ENCODE measurements around the gene KCTD2. TPM values are rescaled to one million over a fixed set of nuclear protein-coding genes. Genes with fewer than 3 reads are reported as not detected.

The KCTD2 gene
- total and polyA plus RNA-seq, 9 of the 15 experiments (the other 6 are each of a cell fraction or from before 2014, with no cell fraction given), result 1.7 to 32.9 (median 15.8) TPM

- TF ChIP-seq NBN (IDR thresholded peaks at IDR 0.05; ENCODE audit: low read depth) (0 out of 2 replicates have a peak, but pooled peaks have one; percentile 24), TCF15 (CRISPR knock-in tag; IDR thresholded peaks at IDR 0.05) (no peak), MAFG (tag; conservative IDR thresholded peaks at IDR 0.05) (no peak), KDM5B (IDR thresholded peaks at IDR 0.05; ENCODE audit: insufficient replicate concordance, low read depth, low read length) (no peak), COPS2 (conservative IDR thresholded peaks at IDR 0.05) (no peak), MITF (IDR thresholded peaks at IDR 0.05) (no peak), KDM2B (CRISPR knock-in tag; IDR thresholded peaks at IDR 0.05) (0 out of 2 replicates have a peak, but pooled peaks have one; percentile 18), BRCA1 (IDR thresholded peaks at IDR 0.05) (no peak), BRCA1 (CRISPR knock-in tag; IDR thresholded peaks at IDR 0.05) (no peak), TEAD1 (CRISPR knock-in tag; IDR thresholded peaks at IDR 0.05) (no peak; a peak in 1 of 4 replicates), SRSF7 (optimal IDR thresholded peaks at IDR 0.05; ENCODE audit: low read depth, low read length) (no peak), KAT7 (CRISPR knock-in tag; IDR thresholded peaks at IDR 0.05; ENCODE audit: borderline replicate concordance) (no peak), CBFA2T2 (conservative IDR thresholded peaks at IDR 0.05) (0 out of 2 replicates have a peak, but pooled peaks have one; percentile 13), ZNF589 (CRISPR knock-in tag; IDR thresholded peaks at IDR 0.05; ENCODE audit: low read depth) (no peak), TFE3 (CRISPR knock-in tag; IDR thresholded peaks at IDR 0.05) (no peak)
- TF ChIP-seq, protein P1, sequence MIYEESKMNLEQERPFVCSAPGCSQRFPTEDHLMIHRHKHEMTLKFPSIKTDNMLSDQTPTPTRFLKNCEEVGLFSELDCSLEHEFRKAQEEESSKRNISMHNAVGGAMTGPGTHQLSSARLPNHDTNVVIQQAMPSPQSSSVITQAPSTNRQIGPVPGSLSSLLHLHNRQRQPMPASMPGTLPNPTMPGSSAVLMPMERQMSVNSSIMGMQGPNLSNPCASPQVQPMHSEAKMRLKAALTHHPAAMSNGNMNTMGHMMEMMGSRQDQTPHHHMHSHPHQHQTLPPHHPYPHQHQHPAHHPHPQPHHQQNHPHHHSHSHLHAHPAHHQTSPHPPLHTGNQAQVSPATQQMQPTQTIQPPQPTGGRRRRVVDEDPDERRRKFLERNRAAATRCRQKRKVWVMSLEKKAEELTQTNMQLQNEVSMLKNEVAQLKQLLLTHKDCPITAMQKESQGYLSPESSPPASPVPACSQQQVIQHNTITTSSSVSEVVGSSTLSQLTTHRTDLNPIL (CRISPR knock-in tag; IDR thresholded peaks at IDR 0.05), result no peak
- TF ChIP-seq, protein P2, sequence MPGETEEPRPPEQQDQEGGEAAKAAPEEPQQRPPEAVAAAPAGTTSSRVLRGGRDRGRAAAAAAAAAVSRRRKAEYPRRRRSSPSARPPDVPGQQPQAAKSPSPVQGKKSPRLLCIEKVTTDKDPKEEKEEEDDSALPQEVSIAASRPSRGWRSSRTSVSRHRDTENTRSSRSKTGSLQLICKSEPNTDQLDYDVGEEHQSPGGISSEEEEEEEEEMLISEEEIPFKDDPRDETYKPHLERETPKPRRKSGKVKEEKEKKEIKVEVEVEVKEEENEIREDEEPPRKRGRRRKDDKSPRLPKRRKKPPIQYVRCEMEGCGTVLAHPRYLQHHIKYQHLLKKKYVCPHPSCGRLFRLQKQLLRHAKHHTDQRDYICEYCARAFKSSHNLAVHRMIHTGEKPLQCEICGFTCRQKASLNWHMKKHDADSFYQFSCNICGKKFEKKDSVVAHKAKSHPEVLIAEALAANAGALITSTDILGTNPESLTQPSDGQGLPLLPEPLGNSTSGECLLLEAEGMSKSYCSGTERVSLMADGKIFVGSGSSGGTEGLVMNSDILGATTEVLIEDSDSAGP (CRISPR knock-in tag; IDR thresholded peaks at IDR 0.05), result no peak
- TF ChIP-seq, protein P3, sequence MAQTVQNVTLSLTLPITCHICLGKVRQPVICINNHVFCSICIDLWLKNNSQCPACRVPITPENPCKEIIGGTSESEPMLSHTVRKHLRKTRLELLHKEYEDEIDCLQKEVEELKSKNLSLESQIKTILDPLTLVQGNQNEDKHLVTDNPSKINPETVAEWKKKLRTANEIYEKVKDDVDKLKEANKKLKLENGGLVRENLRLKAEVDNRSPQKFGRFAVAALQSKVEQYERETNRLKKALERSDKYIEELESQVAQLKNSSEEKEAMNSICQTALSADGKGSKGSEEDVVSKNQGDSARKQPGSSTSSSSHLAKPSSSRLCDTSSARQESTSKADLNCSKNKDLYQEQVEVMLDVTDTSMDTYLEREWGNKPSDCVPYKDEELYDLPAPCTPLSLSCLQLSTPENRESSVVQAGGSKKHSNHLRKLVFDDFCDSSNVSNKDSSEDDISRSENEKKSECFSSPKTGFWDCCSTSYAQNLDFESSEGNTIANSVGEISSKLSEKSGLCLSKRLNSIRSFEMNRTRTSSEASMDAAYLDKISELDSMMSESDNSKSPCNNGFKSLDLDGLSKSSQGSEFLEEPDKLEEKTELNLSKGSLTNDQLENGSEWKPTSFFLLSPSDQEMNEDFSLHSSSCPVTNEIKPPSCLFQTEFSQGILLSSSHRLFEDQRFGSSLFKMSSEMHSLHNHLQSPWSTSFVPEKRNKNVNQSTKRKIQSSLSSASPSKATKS (CRISPR knock-in tag; IDR thresholded peaks at IDR 0.05), result no peak
Observed at GRCh38 chr17:75033346-75034235, 13.4 kb upstream of the KCTD2 start (continued).
